K562 (cell line): Measurements from ENCODE around the gene LUM. TPM values are rescaled to one million over a fixed set of nuclear protein-coding genes. Genes with fewer than 3 reads are reported as not detected.

Experiments used
- ATAC-seq: fragments of 200-7000 bp; cut with Tn5 transposase; 3 replicates; pipeline ENCODE4 v1.9.1; 2020; ENCODE audit warnings: moderate library complexity
- BruUV-seq: library from RNA; stranded (reverse); fragments of 400-500 nt; replicated peaks from 2 replicates; lab custom pipeline; 2021; lab: Mats Ljungman, UMichigan
- CTCF ChIA-PET: fragments of 300-600 bp; formaldehyde crosslinking; extraction: SDS; loops from one replicate; lab custom pipeline; 2021; ENCODE audit warnings: low intra/inter-chr PET ratio; lab: Yijun Ruan, JAX
- POLR2A ChIA-PET: fragments of 300-600, 350-650 bp; sonication (Branson Sonifier 250); formaldehyde crosslinking; extraction: SDS; loops from one replicate; lab custom pipeline; 2021; ENCODE audit warnings: antibody characterized with exemption, inconsistent platforms; lab: Yijun Ruan, JAX
- DNase-seq, 4 experiments: peaks; one replicate each; pipeline versions ENCODE4 v3.0.0 to v3.0.0-alpha.2; 2011 to 2018; ENCODE audit warnings: low spot score in 3 of 4, mixed read lengths in 3 of 4; ENCODE audit errors: extremely low read depth in 1 of 4
- FAIRE-seq: peaks from 2 replicates; lab custom pipeline; 2011; peaks lifted over from hg19 to GRCh38; lab: Jason Lieb, UNC
- H2AFZ ChIP-seq: 2 replicates; pipeline ENCODE4 v1.6.0; 2011; ENCODE audit warnings: low read depth, low read length, control low read depth, inconsistent platforms
- H3K27ac ChIP-seq: fragments of 200-600 bp; 3 replicates; pipeline ENCODE4 v1.8.0; 2011; ENCODE audit warnings: low read depth, mild to moderate bottlenecking, control low read depth, inconsistent platforms, low read length, moderate library complexity, mixed read lengths; ENCODE audit errors: extremely low read depth
- H3K27me3 ChIP-seq, 2 experiments: fragments of 300-600 bp in 1 of 2; 2 replicates in 1 of 2; 3 replicates in 1 of 2; pipeline versions ENCODE4 v1.6.0 to v1.8.0; 2011; ENCODE audit warnings: inconsistent platforms in 2 of 2, low read length in 2 of 2, mild to moderate bottlenecking in 1 of 2, mixed read lengths in 1 of 2, moderate library complexity in 1 of 2; ENCODE audit not compliant: control insufficient read depth in 2 of 2, insufficient read depth in 2 of 2
- H3K36me3 ChIP-seq: fragments of 300-600 bp; 3 replicates; pipeline ENCODE4 v1.8.0; 2011; ENCODE audit warnings: mild to moderate bottlenecking, low read length, inconsistent platforms; ENCODE audit not compliant: control insufficient read depth, insufficient read depth
- H3K4me1 ChIP-seq, 2 experiments: fragments of 200-600 bp in 1 of 2; replicated peaks in 1 of 2; 2 replicates in 1 of 2; 3 replicates in 1 of 2; pipeline versions ENCODE4 v1.5.1 to v1.8.0; 2011; ENCODE audit warnings: inconsistent platforms in 2 of 2, low read length in 2 of 2, mild to moderate bottlenecking in 1 of 2, mixed read lengths in 1 of 2, moderate library complexity in 1 of 2; ENCODE audit not compliant: control insufficient read depth in 2 of 2, insufficient read depth in 2 of 2
- H3K4me2 ChIP-seq: 2 replicates; pipeline ENCODE4 v1.6.1; 2011; ENCODE audit warnings: low read length, control low read depth, inconsistent platforms, mixed read lengths; ENCODE audit not compliant: insufficient read depth
- H3K4me3 ChIP-seq: fragments of 200-600 bp; sonication (generic), shearing (Covaris generic); 2 replicates; pipeline ENCODE4 v1.5.1; 2016; ENCODE audit warnings: control low read depth, inconsistent platforms
- H3K79me2 ChIP-seq: fragments of 200-600 bp; 3 replicates; pipeline ENCODE4 v1.8.0; 2011; ENCODE audit warnings: low read length, inconsistent platforms; ENCODE audit not compliant: control insufficient read depth, insufficient read depth
- H3K9ac ChIP-seq, 2 experiments: 2 replicates each; pipeline versions ENCODE4 v1.6.0 to v1.6.1; 2011; ENCODE audit warnings: low read depth in 2 of 2, low read length in 2 of 2, control low read depth in 1 of 2, inconsistent platforms in 1 of 2, mild to moderate bottlenecking in 1 of 2, mixed read lengths in 1 of 2; ENCODE audit not compliant: insufficient read depth in 1 of 2
- H3K9me1 ChIP-seq: one replicate; pipeline ENCODE4 v1.6.0; 2011; ENCODE audit warnings: inconsistent platforms, mild to moderate bottlenecking, low read length, moderate library complexity; ENCODE audit not compliant: control insufficient read depth, insufficient read depth
- H3K9me3 ChIP-seq: replicated peaks from 2 replicates; pipeline ENCODE4 v1.5.1; 2011; ENCODE audit warnings: low read depth, low read length, inconsistent platforms; ENCODE audit not compliant: control insufficient read depth, insufficient read depth
- H4K20me1 ChIP-seq: replicated peaks from 2 replicates; pipeline ENCODE4 v1.6.1; 2011; ENCODE audit warnings: low read length, inconsistent platforms, mixed read lengths; ENCODE audit not compliant: control insufficient read depth, insufficient read depth
- ARID1B ChIP-seq: fragments of 450-650 bp; IDR thresholded peaks from 2 replicates; pipeline ENCODE4 v1.6.1; 2016; ENCODE audit warnings: antibody characterized with exemption, mild to moderate bottlenecking, inconsistent platforms
- CHD1 ChIP-seq: fragments of 200-600 bp; sonication (generic); IDR thresholded peaks from one replicate; pipeline ENCODE4 v1.6.1; 2012; ENCODE audit warnings: mild to moderate bottlenecking, moderate library complexity, low read length, inconsistent platforms
- CREB1 ChIP-seq, 2 experiments: sonication (generic) in 1 of 2; formaldehyde crosslinking in 1 of 2; IDR thresholded peaks; 2 replicates each; pipeline versions ENCODE4 v1.6.1 to v1.8.0; 2012 to 2022; ENCODE audit warnings: inconsistent platforms in 1 of 2, mild to moderate bottlenecking in 1 of 2, missing genetic modification reagents in 1 of 2, moderate library complexity in 1 of 2
- HNRNPUL1 ChIP-seq: fragments of 200-400 bp; formaldehyde crosslinking; IDR thresholded peaks from 2 replicates; pipeline ENCODE4 v1.6.1; 2017; ENCODE audit warnings: low read length
- KAT8 ChIP-seq: fragments of 450-650 bp; IDR thresholded peaks from 2 replicates; pipeline ENCODE4 v1.6.1; 2016; ENCODE audit warnings: low read depth, mild to moderate bottlenecking
- MAFF ChIP-seq: IDR thresholded peaks from 2 replicates; pipeline ENCODE4 v1.6.1; 2012; ENCODE audit warnings: low read length, improper control_type of control experiment
- MEF2D ChIP-seq: conservative IDR thresholded peaks from 2 replicates; pipeline ENCODE4 v1.6.1; 2016; ENCODE audit warnings: low read depth, missing genetic modification characterization, missing compliant biosample characterization
- PHF20 ChIP-seq: fragments of 450-650 bp; IDR thresholded peaks from 2 replicates; pipeline ENCODE4 v1.6.1; 2018; ENCODE audit not compliant: partially characterized antibody
- PHF21A ChIP-seq: fragments of 450-650 bp; IDR thresholded peaks from 2 replicates; pipeline ENCODE4 v1.6.1; 2017; ENCODE audit warnings: low read depth, borderline replicate concordance
- POLR2AphosphoS5 ChIP-seq: IDR thresholded peaks from 2 replicates; pipeline ENCODE4 v1.6.1; 2011; ENCODE audit warnings: mild to moderate bottlenecking, low read depth, low read length, moderate library complexity; ENCODE audit not compliant: control insufficient read depth, insufficient read depth
- RBM34 ChIP-seq: fragments of 200-400 bp; formaldehyde crosslinking; IDR thresholded peaks from 2 replicates; pipeline ENCODE4 v1.6.1; 2018; ENCODE audit warnings: low read length, borderline replicate concordance; ENCODE audit not compliant: insufficient read depth
- SOX6 ChIP-seq: fragments of 450-650 bp; IDR thresholded peaks from 2 replicates; pipeline ENCODE4 v1.6.1; 2014; ENCODE audit warnings: mild to moderate bottlenecking
- TBP ChIP-seq: optimal IDR thresholded peaks from 2 replicates; pipeline ENCODE3; 2011; ENCODE audit warnings: low read depth, low read length, improper control_type of control experiment
- TEAD1 ChIP-seq, 2 experiments: fragments of 450-650 bp in 1 of 2; sonication (generic) in 1 of 2; formaldehyde crosslinking; IDR thresholded peaks; 2 replicates each; pipeline versions ENCODE4 v1.4.0 to v1.8.0; 2020 to 2022; ENCODE audit warnings: mild to moderate bottlenecking in 2 of 2, missing genetic modification reagents in 1 of 2
- ZBTB2 ChIP-seq: fragments of 450-650 bp; IDR thresholded peaks from 2 replicates; pipeline ENCODE4 v1.6.1; 2016; ENCODE audit warnings: antibody characterized with exemption
- ZNF384 ChIP-seq: IDR thresholded peaks from 2 replicates; pipeline ENCODE4 v1.6.1; 2012; ENCODE audit warnings: low read depth, low read length, improper control_type of control experiment
- ZNF561 ChIP-seq: fragments of 450-650 bp; formaldehyde crosslinking; conservative IDR thresholded peaks from 2 replicates; pipeline ENCODE4 v1.4.0; 2020; ENCODE audit warnings: mild to moderate bottlenecking, moderate library complexity
- ZNF75A ChIP-seq: fragments of 450-650 bp; formaldehyde crosslinking; IDR thresholded peaks from 2 replicates; pipeline ENCODE4 v1.4.0; 2020; ENCODE audit warnings: mild to moderate bottlenecking
- WGBS: fragments of 100-300 bp; shearing (Covaris generic); methylation state at CpG from one replicate; pipeline ENCODE4 v1.1.6; 2016; ENCODE audit warnings: low coverage, mixed read lengths; ENCODE audit not compliant: insufficient coverage; ENCODE audit errors: missing lambda C conversion rate; 5-methylcytosine and 5-hydroxymethylcytosine counted together
- in situ Hi-C: fragments of 300-500 bp; cut with MboI; formaldehyde crosslinking; loops from 4 replicates; pipeline ENCODE4 v1.15.0; 2018; ENCODE audit warnings: inconsistent platforms, mixed read lengths
- intact Hi-C: fragments of 100-400 bp; cut with micrococcal nuclease; formaldehyde crosslinking; loops from 2 replicates; pipeline ENCODE4 v1.14.2; 2022
- polyA plus RNA-seq, 8 experiments: library from polyadenylated mRNA; depleted of rRNA in 4 of 8; stranded (reverse) in 5 of 8; unstranded in 3 of 8; fragments of >200 nt; fragmentation: Nextera tagmentation in 2 of 8; fragmentation: Illumina TruSeq in 1 of 8; extraction: Ambion mirVana in 2 of 8; extraction: Trizol in 1 of 8; gene quantifications; 2 replicates each; pipeline versions ENCODE4 v1.2.1 to v1.2.3, GENCODE V29; 2011 to 2014; ENCODE audit warnings: inconsistent platforms in 1 of 8, missing spikeins in 1 of 8
- total RNA-seq, 7 experiments: library from RNA; depleted of rRNA in 6 of 7; stranded (reverse); fragments of >200 nt in 6 of 7; fragmentation: Illumina TruSeq in 2 of 7; extraction: Trizol in 2 of 7; gene quantifications; 2 replicates each; pipeline versions ENCODE4 v1.2.1 to v1.2.3, GENCODE V29; 2011 to 2021; ENCODE audit warnings: low replicate concordance in 1 of 7

The LUM gene
- total and polyA plus RNA-seq, 9 of the 15 experiments (the other 6 are each of a cell fraction or from before 2014, with no cell fraction given) = 0.40 TPM; not detected in 8

GRCh38 chr12:91139286-91139685 is 28.0 kb upstream of the LUM start:
- no peaks in the 10 kb centered on the region for H3K27me3 ChIP-seq
- no peak overlapping the region for H3K9ac ChIP-seq
- CTCF ChIA-PET = no interaction called here
- no peak for TF ChIP-seq RBM34
- no peak for TF ChIP-seq TEAD1 (CRISPR knock-in tag; IDR thresholded peaks at IDR 0.05)
- TF ChIP-seq PHF20 = no peak
- no peak for TF ChIP-seq ZNF384
- TF ChIP-seq ZNF75A (CRISPR knock-in tag) = no peak
- TF ChIP-seq KAT8 = no peak
- no peak for TF ChIP-seq POLR2AphosphoS5
- TF ChIP-seq SOX6 = no peak
- TF ChIP-seq CREB1 (IDR thresholded peaks at IDR 0.05) = no peak
- TF ChIP-seq CREB1 (CRISPR knock-in tag; IDR thresholded peaks at IDR 0.05) = no peak
- no peak for TF ChIP-seq CHD1
- TF ChIP-seq MEF2D (tag) = no peak
- no peak for TF ChIP-seq MAFF
- TF ChIP-seq TBP = no peak
- TF ChIP-seq ZBTB2 = no peak
- TF ChIP-seq ZNF561 (CRISPR knock-in tag) = no peak
- no peak for TF ChIP-seq HNRNPUL1
- TF ChIP-seq PHF21A = no peak
- no peak for TF ChIP-seq ARID1B
- TF ChIP-seq, all 486 proteins: peak for 0
- Histone ChIP-seq H3K9me1 (no peaks in the 10 kb centered on the region), H3K4me3 (no peak overlapping the region), H3K9me3 (no peaks in the 10 kb centered on the region), H3K4me1 (no peaks in the 10 kb centered on the region), H4K20me1 (no peaks in the 10 kb centered on the region), H3K4me2 (no peak overlapping the region), H2AFZ (no peak overlapping the region), H3K36me3 (no peaks in the 10 kb centered on the region), H3K27ac (no peak overlapping the region), H3K79me2 (no peaks in the 10 kb centered on the region)
- FAIRE-seq = no peak
- DNase-seq = no peak
- POLR2A ChIA-PET = no interaction called here
- no TSS peak for BruUV-seq
- in situ Hi-C loops = no loop called here
- ATAC-seq = no peak
- WGBS = 0% methylated on average over 2 of the region's 2 CpGs
- intact Hi-C loops = no loop called here
